NCI-H446 (cell line): ENCODE data around the gene ERBB4.
"Not testable (repeated sequence)": the region's sequence is repeated elsewhere in the genome, so short reads cannot be mapped to it uniquely, and the experiment has no call there.

Experiments used
- DNase-seq, 2 experiments: peaks; one replicate each; lab custom pipeline; 2025; lab: John Stamatoyannopoulos, UW

ERBB4 gene

DNA sequence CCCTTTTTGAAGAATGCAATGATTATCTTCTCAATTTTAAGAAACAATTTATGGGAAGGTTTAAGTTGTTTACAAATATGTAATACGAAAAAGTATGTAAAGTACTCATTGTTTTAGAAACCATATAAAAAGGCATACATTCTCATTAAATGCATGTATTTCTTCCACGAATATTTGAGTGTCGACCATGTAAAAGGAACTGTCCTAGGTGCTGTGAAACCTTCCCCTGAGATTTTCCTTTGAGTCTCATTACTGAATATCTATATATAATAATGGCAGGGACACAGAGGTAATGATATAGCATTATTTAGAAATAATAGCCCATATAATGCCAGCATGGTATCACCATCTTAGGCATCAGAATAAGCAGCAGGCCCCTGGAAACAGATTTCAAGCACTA, 239.3 kb downstream of the ERBB4 start:
- DNase-seq: peak in 1 of 2 experiments; percentile 27

- no peak for DNase-seq
Measured at GRCh38 chr2:212295571-212295970, 243.0 kb downstream of the ERBB4 start.

DNA sequence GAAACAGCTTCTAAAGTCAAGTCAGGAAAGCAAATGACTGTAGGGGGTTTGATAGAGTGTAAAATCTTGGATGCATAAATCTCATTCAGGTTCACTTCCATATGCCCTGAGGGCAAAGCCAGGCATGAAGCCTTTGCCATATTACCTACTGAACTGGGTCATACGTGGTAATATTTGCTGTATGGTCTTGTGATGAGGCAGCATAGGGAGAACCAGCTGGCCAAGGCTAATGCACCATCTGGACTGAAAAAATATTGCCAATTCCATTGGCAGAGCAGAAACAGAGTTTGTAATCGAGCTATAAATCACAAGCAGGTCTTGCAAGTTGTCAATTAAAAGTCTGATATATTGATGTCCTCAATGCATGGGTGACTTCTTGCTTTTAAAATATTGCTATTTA, 243.8 kb downstream of the ERBB4 start:
- DNase-seq: peak; percentile 95 to 98

DNA sequence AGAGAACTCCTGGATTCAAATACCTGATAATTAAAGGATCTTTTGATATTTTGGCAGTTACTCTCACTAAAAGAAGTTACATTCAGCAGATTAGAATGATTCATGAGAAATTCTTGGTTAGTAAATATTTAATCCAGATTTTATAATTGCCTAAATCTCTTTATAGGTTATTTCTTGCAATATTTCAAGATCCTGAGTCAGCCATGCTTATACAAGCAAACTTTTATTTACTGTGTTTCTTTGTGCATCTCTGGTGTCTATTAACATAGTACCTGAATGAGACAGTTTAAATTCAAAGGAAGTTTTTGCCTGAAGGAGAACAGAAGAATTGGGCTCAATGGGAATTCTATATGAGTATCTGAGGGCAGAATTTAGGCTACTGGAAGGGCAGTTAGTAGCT, 249.3 kb downstream of the ERBB4 start:
- DNase-seq: no peak

- no peak for DNase-seq
Measured at GRCh38 chr2:212288308-212288707, 250.3 kb downstream of the ERBB4 start.

GRCh38 chr2:212284166-212284565, 254.4 kb downstream of the ERBB4 start:
- DNase-seq: no peak

GRCh38 chr2:212282671-212283261, 255.8 kb downstream of the ERBB4 start:
- peak; percentile 90 to 92 for DNase-seq

DNA sequence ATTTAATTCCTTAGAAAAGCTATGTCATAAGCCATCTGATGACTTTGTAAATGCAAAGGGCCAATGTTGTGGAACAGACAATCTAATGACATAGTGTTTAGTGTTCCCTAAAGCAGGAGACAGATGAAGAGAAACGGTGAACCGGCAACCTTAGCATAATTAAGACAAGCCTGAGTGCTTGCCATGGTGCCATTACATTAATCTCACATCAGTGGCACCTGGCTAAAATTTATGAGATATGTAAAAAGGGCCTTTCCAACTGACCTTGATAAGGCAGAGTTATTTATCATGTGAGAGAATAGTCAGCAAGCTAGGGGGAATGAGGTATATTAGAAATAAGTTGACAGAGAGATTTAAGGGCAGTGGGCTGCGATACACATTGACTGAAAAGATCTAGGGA, 261.8 kb downstream of the ERBB4 start:
- no peak for DNase-seq

- no peak for DNase-seq
Measured at GRCh38 chr2:212274215-212274614, 264.4 kb downstream of the ERBB4 start.

GRCh38 chr2:212271583-212271982, 267.0 kb downstream of the ERBB4 start:
- DNase-seq: peak in 1 of 2 experiments; percentile 36

DNA sequence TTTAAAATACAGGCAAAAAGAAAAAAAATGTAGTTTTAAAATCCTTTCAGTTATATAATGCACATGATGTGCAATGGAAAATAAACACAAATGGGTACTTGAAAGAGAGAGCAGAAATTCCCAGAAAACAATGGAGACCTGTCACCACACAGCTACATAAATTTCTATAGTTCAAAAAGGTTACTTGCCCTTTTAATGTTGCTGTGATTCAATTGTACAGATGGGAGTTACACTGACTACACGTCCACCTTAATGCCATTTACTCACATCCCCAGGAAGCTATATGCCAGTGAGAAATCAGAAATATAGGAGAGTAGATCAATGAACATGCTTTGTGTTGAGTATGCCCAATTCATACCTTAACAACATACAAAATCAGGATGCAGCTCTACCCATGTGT, 269.6 kb downstream of the ERBB4 start:
- no peak for DNase-seq

GRCh38 chr2:212266297-212266696, 272.3 kb downstream of the ERBB4 start:
- no peak for DNase-seq

DNA sequence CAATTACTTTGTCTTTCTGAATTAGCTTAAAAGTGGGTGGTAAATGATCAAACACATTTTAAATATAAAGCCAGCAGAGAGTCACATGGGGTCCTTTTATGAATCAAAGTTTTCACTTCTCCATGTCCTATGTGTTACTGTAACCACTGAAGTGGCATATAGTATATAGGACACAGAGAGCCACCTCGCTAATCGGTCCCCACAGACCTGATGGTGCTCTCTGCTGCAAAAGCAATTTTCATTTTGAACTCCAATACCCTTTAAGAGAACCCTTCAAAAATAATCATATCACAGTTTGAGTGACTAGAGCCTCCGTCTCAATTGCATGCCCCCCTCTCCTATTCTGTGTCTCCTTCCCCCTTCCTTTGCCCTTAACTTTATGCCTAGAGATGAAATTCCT, 272.8 kb downstream of the ERBB4 start:
- DNase-seq: no peak

GRCh38 chr2:212264187-212264586, 274.4 kb downstream of the ERBB4 start:
- peak; percentile 83 to 90 for DNase-seq

GRCh38 chr2:212259226-212259625, 279.4 kb downstream of the ERBB4 start:
- DNase-seq: no peak

- DNase-seq: no peak
Measured at GRCh38 chr2:212254339-212254738, 284.3 kb downstream of the ERBB4 start.

- no peak for DNase-seq
Measured at GRCh38 chr2:212249451-212249850, 289.2 kb downstream of the ERBB4 start.

DNA sequence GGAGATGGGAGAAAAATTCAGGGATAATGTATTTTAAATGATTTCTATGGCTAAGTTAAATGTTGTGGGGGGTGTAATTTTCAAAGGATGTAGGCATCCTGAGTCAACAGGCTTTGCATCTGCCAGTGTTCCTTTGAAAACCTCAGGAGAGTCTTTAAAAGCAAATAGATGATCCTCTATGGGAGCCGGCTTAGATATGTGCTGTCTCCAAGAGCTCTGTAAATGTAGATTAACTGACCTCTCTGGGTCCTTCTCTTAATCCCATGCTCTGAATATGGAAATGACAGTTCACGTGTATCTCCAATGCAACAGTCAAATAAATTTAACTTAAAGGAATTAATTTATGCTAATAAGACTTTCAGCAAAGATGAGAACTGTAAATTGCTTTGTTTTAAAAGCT, 292.7 kb downstream of the ERBB4 start:
- DNase-seq: no peak

DNA sequence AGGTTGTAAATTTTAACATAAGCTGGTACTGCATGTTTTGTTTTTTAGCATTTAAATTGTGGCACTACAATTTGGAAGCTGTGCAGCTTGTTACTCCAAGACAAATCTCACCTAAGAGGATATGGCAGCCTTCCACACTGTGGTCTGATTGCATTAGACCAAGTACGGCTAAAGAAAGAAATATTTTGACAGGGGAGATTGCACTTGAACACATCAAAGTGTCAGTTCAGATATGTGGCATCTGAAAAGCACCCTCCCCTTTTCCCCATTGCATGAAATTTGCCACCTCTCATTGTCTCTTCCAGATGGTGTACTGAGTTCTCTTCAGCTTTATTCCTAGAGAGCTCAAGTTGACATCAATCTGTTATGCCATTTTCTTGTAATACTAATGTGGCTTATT, 295.9 kb downstream of the ERBB4 start:
- peak; percentile 42 to 71 for DNase-seq

GRCh38 chr2:212238152-212238551, 300.4 kb downstream of the ERBB4 start:
- not testable (repeated sequence) for DNase-seq

- no peak for DNase-seq
Measured at GRCh38 chr2:212237350-212238095, 301.1 kb downstream of the ERBB4 start.

- DNase-seq: peak; percentile 22 to 62
Measured at GRCh38 chr2:212228743-212229171, 309.8 kb downstream of the ERBB4 start.

DNA sequence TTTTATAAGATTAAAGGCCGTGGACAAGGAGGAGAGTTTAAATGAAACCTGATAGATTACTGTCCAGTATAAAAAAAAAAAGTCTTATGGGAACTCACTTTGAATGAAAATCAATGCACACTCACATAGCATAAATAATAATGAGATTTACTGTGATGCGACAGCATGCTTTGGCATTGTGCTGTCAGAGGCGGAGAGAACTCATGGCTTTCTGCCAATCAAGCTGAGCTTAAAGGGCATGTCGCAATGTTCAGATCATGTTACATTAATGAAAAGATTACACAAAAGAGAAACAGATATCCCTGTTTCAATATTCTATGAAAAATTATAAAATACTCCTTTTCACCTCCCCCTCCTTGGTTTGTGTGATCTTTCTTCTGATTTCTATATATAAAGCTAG, 310.8 kb downstream of the ERBB4 start:
- DNase-seq: peak; percentile 50 to 92

DNA sequence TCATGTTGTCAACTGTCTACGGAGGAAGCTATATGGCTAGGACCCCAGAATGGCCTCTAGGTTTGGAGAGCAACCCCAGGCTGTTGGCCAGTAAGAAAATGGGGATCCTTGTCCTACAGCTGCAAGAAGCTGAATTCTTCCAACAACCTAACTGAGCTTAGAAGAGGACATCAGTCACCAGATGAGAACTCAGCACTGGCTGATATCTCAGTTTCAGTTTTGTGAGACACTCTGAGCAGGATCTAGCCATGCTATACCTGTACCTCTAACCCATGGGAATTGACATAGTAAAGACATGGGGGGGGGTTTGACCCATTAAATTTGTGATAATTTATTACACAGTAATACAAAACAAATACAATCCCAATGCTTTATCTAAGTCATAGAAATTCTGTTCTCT, 312.5 kb downstream of the ERBB4 start:
- DNase-seq: no peak
